Measurements from ENCODE around the gene CFAP46. TPM values are rescaled to one million over a fixed set of nuclear protein-coding genes. Genes with fewer than 3 reads are reported as not detected.

The CFAP46 gene
- total and polyA plus RNA-seq, 2 donors (not counting 1 experiment from before 2014, with no cell fraction given): 0.07 TPM; not detected in 1

DNA sequence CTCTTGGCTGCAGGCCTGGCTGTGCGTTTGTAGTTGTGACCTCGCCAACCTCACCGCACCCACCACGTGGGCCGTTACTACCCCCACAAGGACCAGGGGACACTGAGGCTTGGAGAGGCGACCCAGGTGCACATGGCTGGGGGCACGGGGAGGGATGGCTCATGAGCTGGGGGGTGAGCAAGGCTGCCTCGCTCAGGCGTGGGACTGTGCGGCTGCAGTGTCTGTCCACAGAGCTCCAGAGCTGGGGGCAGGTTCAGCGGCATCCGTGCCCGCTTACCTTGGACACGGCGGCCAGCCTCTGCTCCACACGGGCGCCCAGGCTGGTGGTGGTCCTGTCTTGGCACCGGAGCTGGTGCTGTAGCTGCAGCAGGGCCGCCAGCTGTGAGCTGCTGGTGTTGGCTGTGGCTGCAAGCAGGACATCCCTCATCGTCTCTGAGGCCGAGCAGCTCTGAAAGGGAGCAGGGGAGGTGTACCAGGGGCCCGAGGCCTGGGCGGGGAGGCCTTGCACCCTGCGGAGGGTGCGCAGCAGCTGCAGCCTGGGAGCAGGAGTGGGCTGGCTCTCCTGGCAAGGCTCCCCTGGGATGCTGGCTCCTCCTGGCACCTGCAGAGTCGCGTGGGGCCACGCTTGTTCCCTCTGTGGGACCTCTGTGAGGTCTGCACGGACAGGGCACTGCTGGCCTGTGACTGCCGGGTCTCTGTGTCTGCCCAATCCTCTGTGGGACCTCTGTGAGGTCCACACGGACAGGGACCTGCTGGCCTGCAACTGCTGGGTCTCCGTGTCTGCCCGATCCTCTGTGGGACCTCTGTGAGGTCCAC is 96.4 kb downstream of the CFAP46 start:
- peaks cover 0 to 50% (median 15%) of the 10 kb centered on the region in 3 donors for H3K9me3 ChIP-seq (ENCODE audit: control extremely low read depth in 1 of 3, control insufficient read depth in 2 of 3, insufficient read depth in 1 of 3, low read length in 2 of 3)
- peaks cover 0 to 4% (median 0%) of the 10 kb centered on the region in 4 experiments for H3K27me3 ChIP-seq (replicated peaks in 1 of 4; ENCODE audit: control extremely low read depth in 1 of 4, control insufficient read depth in 3 of 4, insufficient read depth in 4 of 4, low read length in 3 of 4)
- no peak overlapping the region for H3K4me3 Mint-ChIP-seq
- peaks cover 14% of the 10 kb centered on the region for H3K27me3 Mint-ChIP-seq
- no peak overlapping the region for H3K27ac ChIP-seq (ENCODE audit: low read length in 2 of 2)
- H3K4me1 ChIP-seq (ENCODE audit: control insufficient read depth in 2 of 2, insufficient read depth in 2 of 2, low read length in 2 of 2): peaks cover 12 to 13% of the 10 kb centered on the region in 2 donors
- ChIA-PET CTCF (no interaction called here), POLR2A (no interaction called here)
- H3K9me3 Mint-ChIP-seq (ENCODE audit: insufficient read depth): peaks cover 6% of the 10 kb centered on the region
- no peak overlapping the region for H3K9ac ChIP-seq (ENCODE audit: low read length)
- H3K4me1 Mint-ChIP-seq: peaks cover 11% of the 10 kb centered on the region
- no peaks in the 10 kb centered on the region for H4K20me1 ChIP-seq (ENCODE audit: control insufficient read depth, insufficient read depth, low read length, poor library complexity, severe bottlenecking)
- WGBS (ENCODE audit: insufficient coverage): 93% methylated on average over 31 of the region's 33 CpGs
- ATAC-seq (ENCODE audit: low read depth) (no peak), DNase-seq (no peak)
- no peaks in the 10 kb centered on the region for H3K36me3 ChIP-seq (replicated peaks in 1 of 2; ENCODE audit: control extremely low read depth in 1 of 2, control insufficient read depth in 1 of 2, extremely low read depth in 1 of 2, insufficient read depth in 2 of 2, low read length in 1 of 2)
- no peak overlapping the region for H3K4me3 ChIP-seq (ENCODE audit: control extremely low read depth in 1 of 5, extremely low read depth in 1 of 5, insufficient read depth in 1 of 5, low read depth in 2 of 5, low read length in 4 of 5)
- H3K79me2 ChIP-seq (ENCODE audit: control insufficient read depth, insufficient read depth, low read length): no peaks in the 10 kb centered on the region
- H2AFZ ChIP-seq (ENCODE audit: insufficient read depth, low read depth, low read length, poor library complexity, severe bottlenecking): no peak overlapping the region
- no peak overlapping the region for H3K27ac Mint-ChIP-seq
- H3K4me2 ChIP-seq (replicated peaks; ENCODE audit: low read depth, low read length, poor library complexity, severe bottlenecking): no peak overlapping the region
- TF ChIP-seq, protein P1, sequence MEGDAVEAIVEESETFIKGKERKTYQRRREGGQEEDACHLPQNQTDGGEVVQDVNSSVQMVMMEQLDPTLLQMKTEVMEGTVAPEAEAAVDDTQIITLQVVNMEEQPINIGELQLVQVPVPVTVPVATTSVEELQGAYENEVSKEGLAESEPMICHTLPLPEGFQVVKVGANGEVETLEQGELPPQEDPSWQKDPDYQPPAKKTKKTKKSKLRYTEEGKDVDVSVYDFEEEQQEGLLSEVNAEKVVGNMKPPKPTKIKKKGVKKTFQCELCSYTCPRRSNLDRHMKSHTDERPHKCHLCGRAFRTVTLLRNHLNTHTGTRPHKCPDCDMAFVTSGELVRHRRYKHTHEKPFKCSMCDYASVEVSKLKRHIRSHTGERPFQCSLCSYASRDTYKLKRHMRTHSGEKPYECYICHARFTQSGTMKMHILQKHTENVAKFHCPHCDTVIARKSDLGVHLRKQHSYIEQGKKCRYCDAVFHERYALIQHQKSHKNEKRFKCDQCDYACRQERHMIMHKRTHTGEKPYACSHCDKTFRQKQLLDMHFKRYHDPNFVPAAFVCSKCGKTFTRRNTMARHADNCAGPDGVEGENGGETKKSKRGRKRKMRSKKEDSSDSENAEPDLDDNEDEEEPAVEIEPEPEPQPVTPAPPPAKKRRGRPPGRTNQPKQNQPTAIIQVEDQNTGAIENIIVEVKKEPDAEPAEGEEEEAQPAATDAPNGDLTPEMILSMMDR (IDR thresholded peaks at IDR 0.05): no peak
- TF ChIP-seq EZH2 (IDR thresholded peaks at IDR 0.05; ENCODE audit: borderline replicate concordance, insufficient read depth, low read depth, low read length, poor library complexity, severe bottlenecking): no peak
- intact Hi-C loops (cut with micrococcal nuclease): no loop called here

DNA sequence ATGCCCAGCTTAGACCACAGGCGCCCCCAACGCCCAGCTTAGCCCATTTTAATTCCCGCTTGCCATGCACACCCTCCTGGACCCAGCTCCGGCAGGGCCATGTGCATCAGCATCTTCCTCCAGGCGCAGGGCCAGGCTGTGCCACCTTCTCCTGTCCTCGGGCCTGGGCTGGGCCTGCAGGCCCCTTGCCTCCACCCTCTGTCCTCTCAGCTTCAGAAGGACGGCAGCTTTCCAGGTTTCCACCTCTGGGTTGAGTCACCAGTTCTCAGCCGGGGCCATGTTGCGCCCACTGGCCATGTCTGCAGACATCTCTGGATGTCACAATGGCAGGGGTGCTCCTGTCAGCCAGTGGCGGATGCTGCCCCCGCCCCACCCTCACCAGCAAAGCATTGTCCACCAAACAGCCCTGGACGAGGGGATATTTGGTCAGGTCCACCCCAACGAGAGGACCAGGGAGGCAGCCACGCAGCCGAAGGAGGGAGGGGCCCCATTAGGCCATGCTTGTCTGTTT is 97.3 kb downstream of the CFAP46 start:
- H3K4me1 Mint-ChIP-seq: peaks cover 11% of the 10 kb centered on the region
- ATAC-seq (ENCODE audit: low read depth) (no peak), DNase-seq (no peak)
- H3K27me3 ChIP-seq (replicated peaks in 1 of 4; ENCODE audit: control extremely low read depth in 1 of 4, control insufficient read depth in 3 of 4, insufficient read depth in 4 of 4, low read length in 3 of 4): peaks cover 0 to 4% (median 0%) of the 10 kb centered on the region in 4 experiments
- POLR2A ChIA-PET: no interaction called here
- no peak overlapping the region for H3K4me3 ChIP-seq (ENCODE audit: control extremely low read depth in 1 of 5, extremely low read depth in 1 of 5, insufficient read depth in 1 of 5, low read depth in 2 of 5, low read length in 4 of 5)
- H3K27ac ChIP-seq (ENCODE audit: low read length in 2 of 2): no peak overlapping the region
- no peak overlapping the region for H3K27ac Mint-ChIP-seq
- no peak overlapping the region for H3K4me3 Mint-ChIP-seq
- TF ChIP-seq, protein P1 (IDR thresholded peaks at IDR 0.05): no peak
- TF ChIP-seq EZH2 (IDR thresholded peaks at IDR 0.05; ENCODE audit: borderline replicate concordance, insufficient read depth, low read depth, low read length, poor library complexity, severe bottlenecking): no peak
- WGBS (ENCODE audit: insufficient coverage): 85% methylated on average over 15 of the region's 15 CpGs
- H3K9ac ChIP-seq (ENCODE audit: low read length): no peak overlapping the region
- intact Hi-C loops (cut with micrococcal nuclease): no loop called here
- no peak overlapping the region for H3K4me2 ChIP-seq (replicated peaks; ENCODE audit: low read depth, low read length, poor library complexity, severe bottlenecking)
- H3K79me2 ChIP-seq (ENCODE audit: control insufficient read depth, insufficient read depth, low read length): no peaks in the 10 kb centered on the region
- peaks cover 6% of the 10 kb centered on the region for H3K9me3 Mint-ChIP-seq (ENCODE audit: insufficient read depth)
- H3K4me1 ChIP-seq (ENCODE audit: control insufficient read depth in 2 of 2, insufficient read depth in 2 of 2, low read length in 2 of 2): peaks cover 12 to 13% of the 10 kb centered on the region in 2 donors
- H4K20me1 ChIP-seq (ENCODE audit: control insufficient read depth, insufficient read depth, low read length, poor library complexity, severe bottlenecking): no peaks in the 10 kb centered on the region
- no peaks in the 10 kb centered on the region for H3K36me3 ChIP-seq (replicated peaks in 1 of 2; ENCODE audit: control extremely low read depth in 1 of 2, control insufficient read depth in 1 of 2, extremely low read depth in 1 of 2, insufficient read depth in 2 of 2, low read length in 1 of 2)
- no peak overlapping the region for H2AFZ ChIP-seq (ENCODE audit: insufficient read depth, low read depth, low read length, poor library complexity, severe bottlenecking)
- H3K27me3 Mint-ChIP-seq: peaks cover 18% of the 10 kb centered on the region
- CTCF ChIA-PET: no interaction called here
- H3K9me3 ChIP-seq (ENCODE audit: control extremely low read depth in 1 of 3, control insufficient read depth in 2 of 3, insufficient read depth in 1 of 3, low read length in 2 of 3): peaks cover 0 to 51% (median 15%) of the 10 kb centered on the region in 3 donors
